H1 (cell line): ENCODE results near the gene NUP85. TPM values are rescaled to one million over a fixed set of nuclear protein-coding genes. Genes with fewer than 3 reads are reported as not detected.

Source experiments
- SIN3A ChIP-seq, 2 experiments: IDR thresholded peaks in 1 of 2; conservative IDR thresholded peaks in 1 of 2; 2 replicates each; pipeline ENCODE4 v1.6.1; 2011 to 2012; ENCODE audit warnings: low read length in 2 of 2, improper control_type of control experiment in 1 of 2, low read depth in 1 of 2, mild to moderate bottlenecking in 1 of 2
- SUZ12 ChIP-seq: fragments of 200-600 bp; sonication (generic); IDR thresholded peaks from 2 replicates; pipeline ENCODE4 v1.6.1; 2012; ENCODE audit warnings: mild to moderate bottlenecking, inconsistent platforms, low read length, moderate library complexity, mixed read lengths
- polyA plus RNA-seq, 7 experiments: library from polyadenylated mRNA; depleted of rRNA in 3 of 7; stranded (reverse) in 5 of 7; unstranded in 2 of 7; fragments of >200 nt in 5 of 7; fragments of 200-250 nt in 2 of 7; gene quantifications; 1 replicate in 5 of 7; 2 replicates in 1 of 7; 4 replicates in 1 of 7; pipeline versions ENCODE4 v1.2.1 to v1.2.3, GENCODE V29; 2011 to 2013; ENCODE audit warnings: missing spikeins in 2 of 7, mixed read lengths in 2 of 7
- total RNA-seq: library from RNA; stranded (reverse); fragmentation: NEBNext Ultra II Directional; extraction: Animal tissue kit (Norgen Biotek cat#: 25700); gene quantifications from 2 replicates; pipeline ENCODE4 v1.2.1, GENCODE V29; 2021

The NUP85 gene
- total and polyA plus RNA-seq, 2 of the 8 experiments (the other 6 are each of a cell fraction or from before 2014, with no cell fraction given): 98.5 to 154 TPM

GRCh38 chr17:75231071-75231470 lies 25.6 kb downstream of the NUP85 start (continued):
- no peak for TF ChIP-seq SIN3A (conservative IDR thresholded peaks at IDR 0.05 in 1 of 2, IDR thresholded peaks at IDR 0.05 in 1 of 2; ENCODE audit: low read depth in 1 of 2, low read length in 2 of 2)
- TF ChIP-seq SUZ12: no peak
- TF ChIP-seq, all 59 proteins: peak for 0
